ENCODE results near the gene HERC2.
"Not testable (repeated sequence)": the region's sequence is repeated elsewhere in the genome, so short reads cannot be mapped to it uniquely, and the experiment has no call there.

Gene HERC2

GRCh38 chr15:28169366-28169765 lies 152.6 kb downstream of the HERC2 start:
- DNase-seq, result no peak

- DNase-seq, result not testable (repeated sequence)
Measured at GRCh38 chr15:28168405-28169121, 153.4 kb downstream of the HERC2 start.

DNA sequence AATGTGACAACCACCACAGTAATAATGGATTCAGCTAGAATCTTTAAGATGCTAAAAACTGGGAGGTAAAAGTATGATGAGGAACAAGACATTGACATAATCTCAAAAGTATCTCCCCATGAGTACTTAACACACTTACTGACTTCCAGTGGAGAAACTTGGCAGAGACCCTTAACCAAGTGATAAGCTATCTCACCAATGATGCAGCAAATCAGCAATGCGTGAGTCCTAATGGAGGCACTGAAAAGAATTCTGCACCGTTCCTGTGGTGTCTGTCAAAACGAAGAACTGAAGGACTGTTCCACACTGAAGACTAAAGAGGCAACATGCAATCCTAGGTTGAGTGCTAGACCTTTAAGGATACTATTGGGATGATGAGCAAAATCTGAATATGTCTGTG lies 154.9 kb downstream of the HERC2 start:
- DNase-seq, result no peak

DNA sequence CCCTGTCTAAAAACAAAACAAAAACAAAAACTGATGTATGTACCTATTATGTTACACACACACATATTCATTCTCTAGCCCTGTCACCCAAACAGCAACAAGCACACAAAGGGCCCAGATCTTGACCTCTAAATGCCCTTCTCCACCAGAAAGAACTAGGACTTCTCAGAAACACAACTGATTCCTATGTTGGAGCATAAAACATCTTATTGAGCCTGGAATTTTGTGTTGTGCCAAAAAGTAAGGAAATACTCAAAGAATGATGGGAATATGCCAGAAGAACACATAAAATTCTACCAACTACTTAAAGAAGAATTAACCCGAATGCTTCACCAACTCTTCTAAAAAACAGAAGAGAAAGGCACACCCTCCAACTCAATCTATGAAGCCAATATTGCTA lies 156.2 kb downstream of the HERC2 start:
- DNase-seq, result no peak

DNA sequence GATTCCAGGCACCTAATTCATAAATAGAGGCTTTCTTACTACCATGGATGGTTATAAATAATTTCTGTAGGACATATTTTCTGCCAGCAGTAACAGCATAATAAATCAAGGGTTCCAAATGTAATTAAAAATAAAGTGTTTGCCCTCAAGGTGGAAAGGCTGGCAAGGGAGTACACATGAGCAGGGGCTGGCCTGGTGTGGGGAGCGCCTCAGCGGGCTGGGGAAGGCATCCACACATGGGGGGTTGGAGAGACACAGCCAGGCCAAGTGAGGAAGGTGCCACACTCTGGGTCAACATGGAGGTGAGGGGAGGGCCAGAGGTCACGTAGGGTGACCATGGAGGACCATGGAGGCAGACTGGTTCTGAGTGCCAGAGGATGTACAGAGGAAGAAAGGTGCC lies 157.1 kb downstream of the HERC2 start:
- no peak for DNase-seq

DNA sequence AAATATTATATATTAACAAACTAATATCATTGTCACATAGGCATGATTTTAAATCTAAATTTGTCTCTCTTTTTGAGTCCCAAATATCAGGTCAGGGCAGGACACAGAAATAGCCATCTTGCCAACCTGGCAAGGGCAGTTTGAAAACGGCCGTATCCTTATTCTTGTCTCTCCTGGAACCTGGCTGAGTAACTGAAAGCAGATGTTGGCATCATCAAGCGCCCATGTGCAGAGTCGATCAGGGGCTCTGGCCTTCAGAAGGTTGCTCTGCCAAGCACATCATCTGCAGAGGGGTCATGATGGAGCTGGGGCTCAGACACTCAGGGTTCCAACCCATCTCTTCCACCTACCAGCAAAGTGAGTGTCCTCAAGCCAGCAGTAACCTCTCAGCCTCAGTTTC lies 167.7 kb downstream of the HERC2 start:
- DNase-seq, result no peak

- DNase-seq, result no peak
Measured at GRCh38 chr15:28153492-28154119, 168.4 kb downstream of the HERC2 start.

GRCh38 chr15:28152538-28152923 lies 169.4 kb downstream of the HERC2 start:
- not testable (repeated sequence) for DNase-seq

GRCh38 chr15:28151864-28152537 lies 170.0 kb downstream of the HERC2 start:
- not testable (repeated sequence) for DNase-seq

- DNase-seq, result no peak
Measured at GRCh38 chr15:28147801-28148200, 174.2 kb downstream of the HERC2 start.

- DNase-seq, result not testable (repeated sequence)
Measured at GRCh38 chr15:28145419-28145818, 176.6 kb downstream of the HERC2 start.

DNA sequence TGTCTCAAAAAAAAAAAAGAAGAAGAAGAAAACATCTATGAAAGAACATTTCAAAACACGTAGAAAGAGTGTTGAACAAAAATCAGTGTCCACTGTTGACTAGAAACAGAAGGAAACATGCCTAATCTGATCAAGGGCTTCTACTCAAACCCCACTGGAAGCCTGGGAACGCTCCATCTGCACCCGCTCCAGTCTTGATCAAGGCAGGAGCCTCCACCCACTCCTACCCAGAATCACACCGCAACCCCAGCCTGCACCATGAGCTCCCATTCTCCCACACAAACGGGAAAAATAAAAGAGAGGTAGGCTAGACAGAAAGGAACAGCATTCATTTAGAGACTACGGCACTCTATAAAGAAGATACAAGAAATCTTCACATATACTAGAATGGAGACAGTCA lies 181.9 kb downstream of the HERC2 start:
- DNase-seq, result no peak

DNA sequence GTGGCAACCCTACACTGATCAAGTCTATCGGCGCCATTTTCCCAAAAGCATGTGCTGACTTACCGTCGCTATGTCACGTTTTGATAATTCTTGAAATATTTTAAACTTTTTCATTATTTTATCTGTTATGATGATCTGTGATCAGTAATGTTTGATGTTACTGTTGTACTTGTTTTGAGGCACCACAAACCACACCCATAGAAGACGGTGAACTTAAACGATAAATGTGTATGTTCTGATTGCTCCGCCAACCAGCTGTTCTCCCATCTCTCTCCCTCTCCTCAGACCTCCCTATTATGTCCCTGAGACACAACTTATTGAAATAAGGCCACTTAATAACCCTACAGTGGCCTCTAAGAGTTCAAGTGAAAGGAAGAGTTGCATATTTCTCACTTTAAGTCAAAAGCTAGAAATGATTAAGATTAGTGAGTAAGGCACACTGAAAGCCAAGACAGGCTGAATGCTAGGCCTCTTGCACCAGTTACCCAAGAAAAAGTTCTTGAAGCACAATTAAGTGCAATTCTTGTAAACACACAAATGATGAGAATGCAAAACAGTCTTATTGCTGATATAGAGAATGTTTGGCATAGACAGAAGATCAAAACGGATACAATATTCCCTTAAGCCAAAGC lies 184.5 kb downstream of the HERC2 start:
- DNase-seq, result not testable (repeated sequence)

DNA sequence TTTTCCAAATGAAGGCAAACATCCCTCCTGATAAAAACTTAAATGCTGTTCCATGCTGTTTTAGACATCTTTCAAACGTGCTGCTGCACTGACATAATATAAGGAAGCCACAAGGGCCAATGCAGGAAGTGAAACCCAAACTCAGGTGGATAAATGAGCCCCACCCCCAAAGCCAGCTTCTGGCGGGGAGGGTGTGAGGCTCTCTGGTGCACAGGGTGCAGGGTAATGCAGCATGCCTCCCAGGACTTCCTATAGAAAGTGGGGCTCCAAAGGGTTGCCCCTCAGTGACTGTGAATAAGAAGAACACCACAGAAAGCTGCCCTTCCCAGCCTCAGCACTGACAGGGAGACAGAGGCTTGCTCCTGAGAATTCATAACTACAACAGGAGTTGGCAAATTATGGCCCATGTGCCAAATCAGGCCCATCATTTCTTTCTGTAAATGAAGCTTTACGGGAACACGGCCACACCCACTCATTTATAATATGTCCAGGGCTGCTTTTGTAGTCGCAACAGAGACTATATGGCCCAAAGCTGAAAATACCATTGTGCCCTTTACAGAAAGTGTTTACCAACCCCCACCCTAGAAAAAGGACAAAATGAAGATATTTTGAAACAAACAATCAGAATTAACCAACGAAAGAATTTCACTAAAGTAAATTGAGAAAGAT lies 185.6 kb downstream of the HERC2 start:
- DNase-seq, result not testable (repeated sequence)

GRCh38 chr15:28133281-28133680 lies 188.7 kb downstream of the HERC2 start:
- no peak for DNase-seq

DNA sequence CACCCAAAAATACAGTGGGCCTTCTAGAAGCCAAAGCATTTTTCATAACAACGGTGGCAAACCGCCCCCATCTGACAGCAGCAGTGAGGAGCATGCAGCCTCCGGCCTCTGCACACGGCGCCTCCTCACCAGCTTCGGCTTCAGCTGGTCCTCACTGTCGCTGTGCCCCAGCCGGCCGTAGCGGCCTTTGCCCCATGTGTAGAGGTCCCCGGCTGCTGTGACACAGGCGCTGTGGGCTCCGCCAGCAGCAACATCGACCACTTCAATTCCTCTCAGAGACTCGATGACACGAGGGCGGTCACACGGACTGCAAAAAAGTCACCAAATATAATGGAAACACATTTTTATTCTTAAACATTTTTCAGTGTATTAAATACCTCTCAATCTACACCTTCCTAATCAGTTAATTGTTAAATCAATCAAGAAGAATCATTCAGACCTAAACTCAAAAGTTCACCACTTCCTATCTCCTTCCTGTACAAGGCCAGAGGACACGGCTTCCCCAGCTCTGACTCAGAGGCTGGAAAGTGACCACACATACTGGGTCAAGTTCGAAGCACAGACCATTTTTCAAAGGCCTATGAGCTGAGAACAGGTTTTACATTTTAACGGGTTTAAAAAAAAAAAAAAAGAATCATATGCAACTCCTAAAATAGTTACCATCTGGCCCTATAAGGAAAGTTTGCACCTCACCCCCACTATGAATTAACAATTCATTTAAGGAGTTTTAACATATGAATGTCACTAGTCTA lies 189.3 kb downstream of the HERC2 start:
- DNase-seq, result no peak

DNA sequence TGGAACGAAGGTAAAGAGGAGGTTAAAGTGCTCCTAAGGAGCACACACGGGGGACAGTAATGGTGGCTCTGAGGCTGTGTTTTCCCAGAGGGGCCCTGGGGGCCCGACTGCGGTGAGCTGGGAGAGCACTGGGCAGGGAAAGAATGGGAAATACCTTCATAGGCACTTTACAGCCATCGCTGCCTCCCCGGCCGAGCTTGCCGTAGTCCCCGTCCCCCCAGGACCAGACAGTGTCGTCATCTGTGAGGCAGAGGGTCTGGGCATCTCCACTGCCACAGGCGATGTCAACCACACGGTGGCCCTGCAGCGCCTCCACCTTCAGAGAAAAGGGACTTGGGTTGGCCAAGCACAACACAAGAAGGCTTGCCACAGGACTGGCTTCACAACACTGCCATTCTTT lies 190.0 kb downstream of the HERC2 start:
- DNase-seq, result no peak

- DNase-seq, result no peak
Measured at GRCh38 chr15:28131400-28131799, 190.6 kb downstream of the HERC2 start.

GRCh38 chr15:28130651-28131050 lies 191.3 kb downstream of the HERC2 start:
- DNase-seq, result no peak

DNA sequence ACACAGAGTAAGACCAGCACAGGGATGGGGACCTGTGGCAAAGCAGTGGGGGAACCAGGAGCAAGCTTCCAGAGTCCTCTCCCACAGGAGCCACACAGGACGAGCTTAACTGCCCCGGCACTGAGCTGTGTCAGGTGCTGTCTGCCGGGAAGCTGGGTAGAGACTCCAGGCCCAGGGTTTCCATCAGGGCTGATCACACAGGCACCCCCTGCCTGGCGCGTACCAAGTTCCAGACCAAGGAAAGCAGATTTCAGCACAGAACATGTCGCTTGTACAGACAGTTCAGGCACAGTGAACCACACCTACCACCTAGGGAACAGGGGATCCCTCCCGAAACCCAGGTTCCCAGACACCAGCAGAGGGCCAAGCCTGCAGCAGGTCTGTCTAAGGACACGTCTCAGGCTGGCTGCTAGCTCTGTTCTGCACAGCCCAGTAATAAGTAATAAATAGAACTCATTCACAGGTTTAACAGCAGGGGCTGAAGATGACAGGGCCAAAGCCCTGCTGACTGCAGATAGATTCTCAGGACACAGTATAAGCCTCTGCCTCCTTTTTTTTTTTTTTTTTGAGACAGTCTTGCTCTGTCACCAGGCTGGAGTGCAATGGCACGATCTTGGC lies 192.6 kb downstream of the HERC2 start:
- DNase-seq, result no peak

DNA sequence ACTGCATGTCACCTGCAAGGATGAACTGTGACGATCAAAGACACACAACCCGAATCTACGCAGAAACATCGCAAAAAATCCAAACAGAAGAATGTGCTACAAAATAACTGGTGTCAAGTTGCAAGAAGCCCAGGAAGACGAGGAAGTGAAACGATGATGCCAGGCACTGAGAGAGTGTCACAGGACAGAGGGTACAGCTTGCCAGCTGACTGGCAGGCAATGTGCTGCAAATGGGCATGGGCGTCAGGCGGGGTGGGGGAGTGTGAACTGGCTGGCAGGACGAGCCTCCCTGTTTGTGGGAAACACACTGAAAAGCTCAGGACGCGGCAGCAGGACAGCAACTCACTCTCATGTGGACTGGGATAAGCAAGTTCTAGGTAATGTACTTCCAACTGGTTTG lies 193.9 kb downstream of the HERC2 start:
- no peak for DNase-seq

DNA sequence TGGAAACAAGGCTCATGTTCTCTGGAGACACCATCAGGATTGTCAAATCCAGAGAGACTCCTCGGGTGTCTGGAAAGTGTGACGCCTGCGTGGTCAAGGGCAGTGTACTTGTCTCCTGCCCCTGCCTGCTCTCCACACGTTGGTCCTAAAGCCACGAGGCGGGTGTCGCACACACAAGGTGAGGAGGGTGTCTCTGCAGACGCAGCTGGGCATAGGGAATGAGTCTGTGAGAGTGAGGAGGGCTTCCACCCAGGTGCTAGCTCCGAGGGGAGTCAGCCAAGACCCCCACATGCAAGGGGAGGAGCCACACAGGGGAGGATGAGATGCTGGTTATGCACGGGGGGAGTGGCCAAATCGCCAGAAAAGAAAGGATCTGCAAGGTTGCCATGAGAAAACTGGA lies 194.9 kb downstream of the HERC2 start:
- no peak for DNase-seq

Measured in stimulated activated naive CD4-positive, alpha-beta T cell treated with Interleukin-2 at 50 U/mL for 16 hours (primary cell).